GM21529 (cell line): ENCODE measurements around the gene CHST11.
"Not testable (repeated sequence)": the region's sequence is repeated elsewhere in the genome, so short reads cannot be mapped to it uniquely, and the experiment has no call there.

ENCODE experiments used
- ATAC-seq: cut with Tn5 transposase; IDR thresholded peaks from one replicate; pipeline ENCODE4 v1.9.1; 2021; ENCODE audit not compliant: unreplicated experiment

The CHST11 gene

GRCh38 chr12:104599272-104600035, 142.7 kb downstream of the CHST11 start:
- no peak for ATAC-seq

- no peak for ATAC-seq
These were observed 143.4 kb downstream of the CHST11 start for GRCh38 chr12:104600036-104600712.

GRCh38 chr12:104600790-104601739, 144.3 kb downstream of the CHST11 start:
- ATAC-seq: no peak

GRCh38 chr12:104602406-104602805, 145.7 kb downstream of the CHST11 start:
- no peak for ATAC-seq

GRCh38 chr12:104602896-104603295, 146.1 kb downstream of the CHST11 start:
- ATAC-seq: no peak

DNA sequence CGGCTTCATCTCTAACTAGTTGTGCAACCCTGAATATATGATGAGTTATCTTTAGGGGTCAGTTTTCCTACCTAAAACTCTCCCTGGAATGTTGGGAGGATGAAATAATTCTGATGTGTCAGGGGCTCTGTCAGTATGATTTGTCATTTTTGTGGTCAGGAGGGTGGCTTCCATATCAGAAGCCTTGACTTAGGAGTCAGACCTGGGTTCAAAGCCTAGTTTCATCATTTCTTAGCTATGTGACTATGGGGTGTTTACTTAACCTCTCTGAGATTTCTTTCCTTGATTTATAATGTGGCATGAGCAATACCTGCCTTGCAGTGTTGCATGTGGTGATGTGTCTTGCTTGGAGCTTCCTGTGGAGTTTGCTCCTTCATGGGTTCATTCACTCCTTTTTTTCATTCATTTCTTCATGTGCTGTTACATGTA, 146.8 kb downstream of the CHST11 start:
- no peak for ATAC-seq

- peak; percentile 87 for ATAC-seq
These were observed 147.6 kb downstream of the CHST11 start for GRCh38 chr12:104604070-104604994.

GRCh38 chr12:104604995-104605675, 148.4 kb downstream of the CHST11 start:
- ATAC-seq: no peak

GRCh38 chr12:104605685-104606084, 148.9 kb downstream of the CHST11 start:
- no peak for ATAC-seq

DNA sequence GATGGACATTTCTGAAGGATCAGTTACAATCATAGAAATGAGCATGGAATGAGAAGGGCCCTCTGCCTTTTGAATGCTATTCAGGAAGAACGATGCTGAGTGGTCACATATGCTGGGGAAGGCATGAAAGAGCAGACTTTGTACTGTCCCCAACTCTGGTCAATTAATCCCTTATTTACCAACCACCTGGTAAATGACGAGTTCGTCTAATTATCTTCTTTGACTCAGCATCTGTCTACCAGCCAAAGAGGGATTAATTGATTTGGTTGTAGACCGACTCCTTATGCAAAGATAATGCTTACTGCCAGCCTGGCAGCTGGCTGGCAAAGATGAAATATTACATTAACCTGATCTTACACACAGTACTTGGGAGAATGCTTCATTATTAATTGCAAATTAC, 152.2 kb downstream of the CHST11 start:
- ATAC-seq: no peak

DNA sequence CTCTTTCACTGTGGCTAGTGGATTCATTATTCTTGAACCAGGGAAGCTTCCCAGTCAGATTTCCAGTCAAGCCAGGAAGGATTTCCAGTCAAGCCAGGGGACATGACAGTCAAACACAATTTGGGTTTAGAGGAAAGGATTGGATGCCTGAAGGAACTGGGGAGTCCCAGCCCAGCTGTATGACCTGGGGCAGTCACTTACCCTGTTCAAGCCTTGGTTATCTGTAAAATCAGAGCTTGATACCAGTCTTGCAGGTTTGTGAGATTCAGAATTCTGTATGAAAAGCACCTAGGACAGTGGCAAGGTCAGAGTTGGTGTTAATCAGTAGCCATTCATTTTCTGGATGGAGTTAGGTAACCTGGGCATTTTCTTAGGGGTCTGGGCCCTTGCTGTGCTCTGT, 152.7 kb downstream of the CHST11 start:
- ATAC-seq: no peak

GRCh38 chr12:104610513-104611235, 153.9 kb downstream of the CHST11 start:
- ATAC-seq: no peak

GRCh38 chr12:104611671-104612070, 154.9 kb downstream of the CHST11 start:
- no peak for ATAC-seq

DNA sequence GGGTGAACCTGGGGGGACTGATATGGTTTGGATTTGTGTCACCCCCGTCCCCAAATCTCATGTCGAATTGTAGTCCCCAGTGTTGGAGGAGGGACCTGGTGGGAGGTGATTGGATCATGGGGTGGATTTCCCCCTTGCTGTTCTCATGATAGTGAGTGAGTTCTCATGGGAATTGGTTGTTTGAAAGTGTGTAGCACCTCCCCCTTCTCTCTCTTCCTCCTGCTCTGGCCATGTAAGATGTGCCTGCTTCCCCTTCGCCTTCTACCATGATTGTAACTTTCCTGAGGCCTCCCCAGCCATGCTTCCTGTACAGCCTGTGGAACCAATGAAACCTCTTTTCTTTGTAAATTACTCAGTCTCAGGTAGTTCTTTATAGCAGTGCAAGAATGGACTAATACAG, 156.6 kb downstream of the CHST11 start:
- not testable (repeated sequence) for ATAC-seq

- ATAC-seq: no peak
These were observed 158.4 kb downstream of the CHST11 start for GRCh38 chr12:104615048-104615561.

DNA sequence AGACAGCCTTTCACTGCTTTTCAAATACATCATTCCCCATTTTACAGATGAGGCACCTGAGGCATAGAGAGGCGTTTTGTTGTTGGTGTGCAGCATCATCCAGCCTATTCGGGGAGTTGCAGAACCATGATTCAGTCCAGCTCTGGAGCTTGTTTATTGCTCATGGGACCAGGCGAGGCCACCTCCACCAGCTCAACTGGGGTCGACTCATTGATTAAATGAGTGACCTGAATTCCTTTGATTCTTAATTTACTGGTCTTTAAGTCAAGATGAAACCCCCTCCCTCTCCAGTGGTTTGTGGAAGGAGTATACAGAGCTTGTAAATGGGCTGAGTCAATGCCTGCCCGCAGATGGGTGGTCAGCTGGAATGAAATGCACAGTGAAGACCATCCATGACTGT, 161.9 kb downstream of the CHST11 start:
- ATAC-seq: no peak

DNA sequence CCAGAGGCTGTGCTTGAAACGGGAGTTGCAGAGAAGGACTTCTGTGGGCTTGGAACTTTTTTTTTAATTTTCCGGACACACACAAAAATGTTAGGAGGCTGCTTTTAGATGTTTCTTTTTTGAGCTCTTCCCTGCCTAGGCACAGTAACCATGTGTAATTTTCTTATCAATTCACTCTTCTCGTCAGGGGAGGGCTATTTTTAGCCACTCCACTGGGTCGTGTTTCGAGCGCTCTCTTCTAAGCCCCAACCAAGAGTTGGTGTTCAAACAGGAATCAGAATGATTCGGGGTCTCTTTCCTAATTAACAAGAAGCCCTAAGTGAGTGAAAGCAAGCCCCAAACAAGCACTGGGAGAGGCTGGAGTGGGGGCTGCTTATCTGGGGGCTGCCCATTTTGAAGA, 162.6 kb downstream of the CHST11 start:
- ATAC-seq: no peak

GRCh38 chr12:104620837-104621531, 164.2 kb downstream of the CHST11 start:
- no peak for ATAC-seq
